ENCODE data around the gene ADSL.

The ADSL gene

DNA sequence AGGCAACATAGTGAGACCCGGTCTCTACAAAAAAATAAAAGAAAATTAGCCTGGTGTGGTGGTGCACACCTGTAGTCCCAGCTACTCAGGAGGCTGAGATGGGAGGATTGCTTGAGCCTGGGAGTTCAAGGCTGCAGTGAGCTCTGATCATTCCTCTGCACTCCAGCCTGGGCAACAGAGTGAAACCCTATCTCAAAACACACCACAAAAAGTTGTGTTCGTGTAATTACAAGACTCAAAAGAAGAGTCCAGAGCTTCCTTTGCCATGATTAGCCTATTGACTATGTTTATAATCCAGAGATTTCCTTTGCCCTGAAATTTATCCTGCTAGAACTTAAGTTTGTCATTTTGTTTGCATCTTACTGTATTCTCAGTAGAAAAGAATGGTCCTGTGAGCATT is 45.1 kb downstream of the ADSL start:
- Histone ChIP-seq H3K36me3 (ENCODE audit: control insufficient read depth, insufficient read depth, low read length) (peaks cover 16% of the 10 kb centered on the region), H3K4me3 (ENCODE audit: extremely low read depth, insufficient read depth, low read length, poor library complexity, severe bottlenecking) (no peak overlapping the region), H3K9me3 (ENCODE audit: control insufficient read depth, low read length) (no peaks in the 10 kb centered on the region), H3K27ac (ENCODE audit: low read depth, low read length, severe bottlenecking) (no peak overlapping the region), H3K4me1 (ENCODE audit: control insufficient read depth, insufficient read depth, low read length, poor library complexity, severe bottlenecking) (no peaks in the 10 kb centered on the region)
- WGBS, 2 experiments (ENCODE audit: insufficient coverage in 2 of 2) = 89 to 100% methylated on average over 2 of the region's 2 CpGs

- H3K36me3 ChIP-seq (ENCODE audit: control insufficient read depth, insufficient read depth, low read length) = peaks cover 16% of the 10 kb centered on the region
- H3K4me1 ChIP-seq (ENCODE audit: control insufficient read depth, insufficient read depth, low read length, poor library complexity, severe bottlenecking) = no peaks in the 10 kb centered on the region
- H3K27ac ChIP-seq (ENCODE audit: low read depth, low read length, severe bottlenecking) = no peak overlapping the region
- H3K4me3 ChIP-seq (ENCODE audit: extremely low read depth, insufficient read depth, low read length, poor library complexity, severe bottlenecking) = no peak overlapping the region
- 100% methylated on average over 1 to 2 of the region's 2 CpGs for WGBS, 2 experiments (ENCODE audit: insufficient coverage in 2 of 2)
- H3K9me3 ChIP-seq (ENCODE audit: control insufficient read depth, low read length) = no peaks in the 10 kb centered on the region
Observed at GRCh38 chr22:40392618-40393017, 46.3 kb downstream of the ADSL start.

GRCh38 chr22:40394607-40395006 is 48.3 kb downstream of the ADSL start:
- Histone ChIP-seq H3K4me3 (ENCODE audit: extremely low read depth, insufficient read depth, low read length, poor library complexity, severe bottlenecking) (no peak overlapping the region), H3K36me3 (ENCODE audit: control insufficient read depth, insufficient read depth, low read length) (peaks cover 15% of the 10 kb centered on the region), H3K27ac (ENCODE audit: low read depth, low read length, severe bottlenecking) (no peak overlapping the region), H3K9me3 (ENCODE audit: control insufficient read depth, low read length) (no peaks in the 10 kb centered on the region), H3K4me1 (ENCODE audit: control insufficient read depth, insufficient read depth, low read length, poor library complexity, severe bottlenecking) (peaks cover 2% of the 10 kb centered on the region)
- 87 to 98% methylated on average over 2 of the region's 3 CpGs for WGBS, 2 experiments (ENCODE audit: insufficient coverage in 2 of 2)

DNA sequence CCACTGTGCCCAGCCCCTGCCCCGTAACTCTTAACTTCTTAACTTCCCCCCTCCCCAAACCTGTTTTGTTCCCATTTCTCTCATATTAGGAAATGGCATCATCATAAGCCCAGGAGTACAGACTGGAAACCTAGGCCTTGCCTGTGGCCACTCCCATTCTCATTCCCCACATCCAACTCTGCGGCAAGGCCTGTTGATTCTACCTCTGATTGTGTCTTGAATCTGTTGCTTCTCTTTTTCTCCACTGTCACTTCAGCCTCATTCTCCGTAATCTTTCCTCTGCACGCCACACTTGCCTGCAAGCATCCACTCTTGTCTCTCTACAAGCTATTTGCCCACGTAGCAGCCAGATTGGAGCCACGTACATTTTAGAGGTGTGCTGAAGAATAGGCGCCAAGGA is 49.3 kb downstream of the ADSL start:
- WGBS, 2 experiments (ENCODE audit: insufficient coverage in 2 of 2) = 99 to 100% methylated on average over 4 to 6 of the region's 7 CpGs
- peaks cover 4% of the 10 kb centered on the region for H3K4me1 ChIP-seq (ENCODE audit: control insufficient read depth, insufficient read depth, low read length, poor library complexity, severe bottlenecking)
- no peak overlapping the region for H3K27ac ChIP-seq (ENCODE audit: low read depth, low read length, severe bottlenecking)
- peaks cover 23% of the 10 kb centered on the region for H3K36me3 ChIP-seq (ENCODE audit: control insufficient read depth, insufficient read depth, low read length)
- no peaks in the 10 kb centered on the region for H3K9me3 ChIP-seq (ENCODE audit: control insufficient read depth, low read length)
- H3K4me3 ChIP-seq (ENCODE audit: extremely low read depth, insufficient read depth, low read length, poor library complexity, severe bottlenecking) = no peak overlapping the region

- Histone ChIP-seq H3K4me3 (ENCODE audit: extremely low read depth, insufficient read depth, low read length, poor library complexity, severe bottlenecking) (no peak overlapping the region), H3K27ac (ENCODE audit: low read depth, low read length, severe bottlenecking) (peak overlapping the region; percentile 59), H3K9me3 (ENCODE audit: control insufficient read depth, low read length) (no peaks in the 10 kb centered on the region), H3K36me3 (ENCODE audit: control insufficient read depth, insufficient read depth, low read length) (peaks cover 35% of the 10 kb centered on the region), H3K4me1 (ENCODE audit: control insufficient read depth, insufficient read depth, low read length, poor library complexity, severe bottlenecking) (peaks cover 4% of the 10 kb centered on the region)
- 10 to 33% methylated on average over 1 of the region's 4 CpGs for WGBS, 2 experiments (ENCODE audit: insufficient coverage in 2 of 2)
Observed at GRCh38 chr22:40396882-40397281, 50.6 kb downstream of the ADSL start.

DNA sequence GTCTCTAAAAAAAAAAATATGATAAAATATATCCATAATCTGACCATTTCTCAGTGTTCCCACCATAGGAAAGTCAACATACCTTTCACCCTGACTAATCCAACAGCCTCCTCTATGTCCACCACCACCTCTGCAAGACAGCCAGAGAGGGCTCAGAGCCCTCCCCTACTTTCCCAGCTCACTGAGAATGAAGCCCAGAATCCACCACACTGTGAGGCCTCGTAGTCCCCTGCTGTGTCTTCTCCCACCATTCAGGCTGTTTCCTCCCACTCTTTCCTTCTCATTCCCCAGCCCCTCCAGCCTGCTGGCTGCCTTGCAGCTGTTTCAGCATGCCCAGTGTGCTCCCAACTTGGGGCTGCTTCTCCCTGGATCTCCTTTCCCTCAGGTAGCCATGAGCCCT is 51.1 kb downstream of the ADSL start:
- Histone ChIP-seq H3K4me3 (ENCODE audit: extremely low read depth, insufficient read depth, low read length, poor library complexity, severe bottlenecking) (no peak overlapping the region), H3K4me1 (ENCODE audit: control insufficient read depth, insufficient read depth, low read length, poor library complexity, severe bottlenecking) (peaks cover 4% of the 10 kb centered on the region), H3K36me3 (ENCODE audit: control insufficient read depth, insufficient read depth, low read length) (peaks cover 40% of the 10 kb centered on the region), H3K27ac (ENCODE audit: low read depth, low read length, severe bottlenecking) (peak overlapping the region; percentile 59), H3K9me3 (ENCODE audit: control insufficient read depth, low read length) (no peaks in the 10 kb centered on the region)
- 67 to 80% methylated on average over 1 of the region's 1 CpG for WGBS, 2 experiments (ENCODE audit: insufficient coverage in 2 of 2)

- H3K9me3 ChIP-seq (ENCODE audit: control insufficient read depth, low read length) = no peaks in the 10 kb centered on the region
- 83 to 90% methylated on average over 1 to 2 of the region's 2 CpGs for WGBS, 2 experiments (ENCODE audit: insufficient coverage in 2 of 2)
- H3K36me3 ChIP-seq (ENCODE audit: control insufficient read depth, insufficient read depth, low read length) = peaks cover 60% of the 10 kb centered on the region
- peaks cover 4% of the 10 kb centered on the region for H3K4me1 ChIP-seq (ENCODE audit: control insufficient read depth, insufficient read depth, low read length, poor library complexity, severe bottlenecking)
- H3K27ac ChIP-seq (ENCODE audit: low read depth, low read length, severe bottlenecking) = peak overlapping the region; percentile 29
- no peak overlapping the region for H3K4me3 ChIP-seq (ENCODE audit: extremely low read depth, insufficient read depth, low read length, poor library complexity, severe bottlenecking)
Observed at GRCh38 chr22:40399621-40400020, 53.3 kb downstream of the ADSL start.

GRCh38 chr22:40400159-40400558 is 53.9 kb downstream of the ADSL start:
- no peaks in the 10 kb centered on the region for H3K9me3 ChIP-seq (ENCODE audit: control insufficient read depth, low read length)
- H3K36me3 ChIP-seq (ENCODE audit: control insufficient read depth, insufficient read depth, low read length) = peaks cover 64% of the 10 kb centered on the region
- WGBS, 2 experiments (ENCODE audit: insufficient coverage in 2 of 2) = 96 to 100% methylated on average over 11 to 13 of the region's 15 CpGs
- no peak overlapping the region for H3K4me3 ChIP-seq (ENCODE audit: extremely low read depth, insufficient read depth, low read length, poor library complexity, severe bottlenecking)
- peaks cover 4% of the 10 kb centered on the region for H3K4me1 ChIP-seq (ENCODE audit: control insufficient read depth, insufficient read depth, low read length, poor library complexity, severe bottlenecking)
- H3K27ac ChIP-seq (ENCODE audit: low read depth, low read length, severe bottlenecking) = no peak overlapping the region

DNA sequence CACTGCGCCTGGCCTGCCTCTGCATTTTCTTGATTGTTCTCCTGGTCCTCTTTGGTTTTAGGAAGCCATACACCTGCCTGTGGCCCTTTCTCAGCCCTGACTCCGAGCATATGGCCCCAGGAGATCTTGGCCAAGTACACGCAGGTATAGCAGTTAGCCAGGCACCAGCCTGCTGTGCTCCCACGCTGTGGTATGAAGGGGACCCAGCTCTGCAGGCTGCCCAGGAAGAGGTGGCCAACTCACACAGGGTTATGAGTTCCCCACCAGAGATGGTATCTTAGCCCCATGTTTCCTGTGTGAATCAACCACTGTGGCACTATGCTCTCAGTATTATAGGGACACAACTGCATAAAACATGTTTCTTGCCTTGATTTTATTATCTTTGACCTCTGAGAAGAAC is 55.2 kb downstream of the ADSL start:
- no peak overlapping the region for H3K27ac ChIP-seq (ENCODE audit: low read depth, low read length, severe bottlenecking)
- no peaks in the 10 kb centered on the region for H3K9me3 ChIP-seq (ENCODE audit: control insufficient read depth, low read length)
- peaks cover 4% of the 10 kb centered on the region for H3K4me1 ChIP-seq (ENCODE audit: control insufficient read depth, insufficient read depth, low read length, poor library complexity, severe bottlenecking)
- no peak overlapping the region for H3K4me3 ChIP-seq (ENCODE audit: extremely low read depth, insufficient read depth, low read length, poor library complexity, severe bottlenecking)
- WGBS, 2 experiments (ENCODE audit: insufficient coverage in 2 of 2) = 93 to 100% methylated on average over 4 of the region's 4 CpGs
- H3K36me3 ChIP-seq (ENCODE audit: control insufficient read depth, insufficient read depth, low read length) = peaks cover 71% of the 10 kb centered on the region

DNA sequence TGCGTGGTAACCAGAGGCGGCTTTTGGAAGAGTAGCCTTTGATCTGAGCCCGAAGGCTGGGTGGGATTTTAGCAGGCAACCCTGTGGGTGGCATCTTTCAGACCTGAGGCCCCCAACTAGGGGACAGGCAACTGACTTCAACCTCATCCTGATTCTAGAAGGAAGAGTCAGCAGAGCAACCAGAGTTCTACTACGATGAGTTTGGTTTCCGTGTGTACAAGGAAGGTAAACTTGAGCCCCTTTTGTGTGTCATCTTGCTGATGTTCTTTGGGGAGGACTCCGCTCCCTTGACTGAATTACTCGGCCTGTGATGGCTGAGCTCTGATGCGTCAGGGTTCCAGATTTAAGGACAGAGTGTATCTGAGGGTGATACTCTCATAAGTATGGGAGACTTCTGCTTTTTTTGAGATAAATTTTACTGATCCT is 55.7 kb downstream of the ADSL start:
- no peaks in the 10 kb centered on the region for H3K9me3 ChIP-seq (ENCODE audit: control insufficient read depth, low read length)
- WGBS, 2 experiments (ENCODE audit: insufficient coverage in 2 of 2) = 87 to 89% methylated on average over 8 of the region's 8 CpGs
- H3K36me3 ChIP-seq (ENCODE audit: control insufficient read depth, insufficient read depth, low read length) = peaks cover 75% of the 10 kb centered on the region
- no peak overlapping the region for H3K4me3 ChIP-seq (ENCODE audit: extremely low read depth, insufficient read depth, low read length, poor library complexity, severe bottlenecking)
- no peak overlapping the region for H3K27ac ChIP-seq (ENCODE audit: low read depth, low read length, severe bottlenecking)
- peaks cover 4% of the 10 kb centered on the region for H3K4me1 ChIP-seq (ENCODE audit: control insufficient read depth, insufficient read depth, low read length, poor library complexity, severe bottlenecking)

DNA sequence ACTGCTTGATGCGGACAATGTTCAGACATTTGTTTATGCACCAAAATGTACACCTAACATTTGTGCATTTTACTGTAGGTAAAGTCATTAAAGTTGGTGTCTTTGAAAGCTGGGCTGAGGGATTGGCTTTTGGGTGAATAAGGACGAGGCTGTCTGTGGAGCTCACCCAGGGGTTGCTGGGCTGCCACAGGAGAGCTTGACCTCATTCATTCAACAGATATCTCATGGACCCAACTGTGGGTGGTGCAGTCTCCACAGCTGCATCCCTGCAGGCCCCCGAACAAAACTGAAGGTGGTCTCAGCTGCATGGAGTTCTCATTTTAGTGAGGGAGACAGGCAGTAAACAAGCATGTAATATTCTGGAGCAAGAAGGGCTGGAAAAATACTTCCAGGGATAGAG is 56.8 kb downstream of the ADSL start:
- no peaks in the 10 kb centered on the region for H3K9me3 ChIP-seq (ENCODE audit: control insufficient read depth, low read length)
- WGBS, 2 experiments (ENCODE audit: insufficient coverage in 2 of 2) = 85 to 100% methylated on average over 1 to 2 of the region's 3 CpGs

More for the DNA sequence above, 56.8 kb downstream of the ADSL start:
- Histone ChIP-seq H3K4me3 (ENCODE audit: extremely low read depth, insufficient read depth, low read length, poor library complexity, severe bottlenecking) (no peak overlapping the region), H3K4me1 (ENCODE audit: control insufficient read depth, insufficient read depth, low read length, poor library complexity, severe bottlenecking) (peaks cover 4% of the 10 kb centered on the region), H3K27ac (ENCODE audit: low read depth, low read length, severe bottlenecking) (no peak overlapping the region), H3K36me3 (ENCODE audit: control insufficient read depth, insufficient read depth, low read length) (peaks cover 82% of the 10 kb centered on the region)
